Endothelial cell of umbilical vein (primary cell): Measurements from ENCODE around the gene VSX1. TPM values are rescaled to one million over a fixed set of nuclear protein-coding genes. Genes with fewer than 3 reads are reported as not detected.

Source experiments
- BruUV-seq: library from RNA; stranded (reverse); fragments of 400-500 nt; replicated peaks from 2 replicates; lab custom pipeline; 2021; lab: Mats Ljungman, UMichigan
- CTCF ChIA-PET: fragments of 300-600, 350-600 bp; sonication (Branson Sonifier 250); formaldehyde crosslinking; loops from one replicate; lab custom pipeline; 2021; ENCODE audit warnings: antibody characterized with exemption, inconsistent platforms; lab: Charles Lee
- POLR2A ChIA-PET: fragments of 300-600, 350-600 bp; sonication (Branson Sonifier 250); formaldehyde crosslinking; loops from one replicate; lab custom pipeline; 2021; ENCODE audit warnings: antibody characterized with exemption, inconsistent platforms; lab: Charles Lee
- DNase-seq: peaks from one replicate; pipeline ENCODE4 v3.0.0-alpha.2; 2011; ENCODE audit warnings: low read depth, low spot score
- FAIRE-seq: peaks from 2 replicates; lab custom pipeline; 2011; peaks lifted over from hg19 to GRCh38; lab: Jason Lieb, UNC
- H2AFZ ChIP-seq: 2 replicates; pipeline ENCODE4 v1.6.0; 2012; ENCODE audit warnings: low read depth, low read length, control low read depth, inconsistent platforms
- H3K27ac ChIP-seq: 2 replicates; pipeline ENCODE4 v1.5.1; 2011; ENCODE audit warnings: low read depth, mild to moderate bottlenecking, control low read depth, low read length, moderate library complexity; ENCODE audit not compliant: insufficient read depth
- H3K27me3 ChIP-seq, 2 experiments: 2 replicates each; pipeline versions ENCODE4 v1.6.0 to v1.6.1; 2011; ENCODE audit warnings: low read length in 2 of 2, mixed read lengths in 1 of 2; ENCODE audit not compliant: control insufficient read depth in 2 of 2, insufficient read depth in 2 of 2
- H3K36me3 ChIP-seq, 2 experiments: 2 replicates in 1 of 2; 3 replicates in 1 of 2; pipeline ENCODE4 v1.5.1; 2011; ENCODE audit warnings: low read length in 2 of 2, mild to moderate bottlenecking in 1 of 2, moderate library complexity in 1 of 2; ENCODE audit not compliant: control insufficient read depth in 2 of 2, insufficient read depth in 2 of 2; ENCODE audit errors: extremely low read depth in 1 of 2
- H3K4me1 ChIP-seq: 3 replicates; pipeline ENCODE4 v1.5.1; 2011; ENCODE audit warnings: mild to moderate bottlenecking, low read length; ENCODE audit not compliant: control insufficient read depth, insufficient read depth; ENCODE audit errors: extremely low read depth
- H3K4me2 ChIP-seq: 2 replicates; pipeline ENCODE4 v1.6.1; 2011; ENCODE audit warnings: low read length, control low read depth, mixed read lengths; ENCODE audit not compliant: insufficient read depth
- H3K4me3 ChIP-seq, 3 experiments: fragments of 200-600 bp in 1 of 3; sonication (generic), shearing (Covaris generic) in 1 of 3; replicated peaks in 1 of 3; 2 replicates each; pipeline ENCODE4 v1.5.1; 2011 to 2016; ENCODE audit warnings: control low read depth in 3 of 3, low read length in 3 of 3, mild to moderate bottlenecking in 2 of 3, inconsistent platforms in 1 of 3, low read depth in 1 of 3, moderate library complexity in 1 of 3; ENCODE audit not compliant: insufficient read depth in 1 of 3
- H3K79me2 ChIP-seq: 2 replicates; pipeline ENCODE4 v1.6.0; 2012; ENCODE audit warnings: low read length, inconsistent platforms; ENCODE audit not compliant: control insufficient read depth, insufficient read depth
- H3K9ac ChIP-seq: replicated peaks from 2 replicates; pipeline ENCODE3; 2011; ENCODE audit warnings: low read length, control low read depth; ENCODE audit not compliant: insufficient read depth; ENCODE audit errors: extremely low read depth
- H3K9me1 ChIP-seq: replicated peaks from 3 replicates; pipeline ENCODE4 v1.6.0; 2011; ENCODE audit warnings: mild to moderate bottlenecking, low read length; ENCODE audit not compliant: control insufficient read depth, insufficient read depth; ENCODE audit errors: extremely low read depth
- H3K9me3 ChIP-seq: replicated peaks from 2 replicates; pipeline ENCODE4 v1.5.1; 2012; ENCODE audit warnings: low read length, inconsistent platforms; ENCODE audit not compliant: control insufficient read depth, insufficient read depth
- H4K20me1 ChIP-seq: replicated peaks from 2 replicates; pipeline ENCODE3; 2011; ENCODE audit warnings: mild to moderate bottlenecking, low read length; ENCODE audit not compliant: control insufficient read depth, insufficient read depth; ENCODE audit errors: extremely low read depth
- EZH2 ChIP-seq: IDR thresholded peaks from 2 replicates; pipeline ENCODE4 v1.6.1; 2012; ENCODE audit warnings: borderline replicate concordance, low read depth, mild to moderate bottlenecking, moderate library complexity, low read length, inconsistent platforms; ENCODE audit not compliant: severe bottlenecking
- FOS ChIP-seq: IDR thresholded peaks from 2 replicates; pipeline ENCODE4 v1.6.1; 2011; ENCODE audit warnings: mild to moderate bottlenecking, low read length, moderate library complexity, borderline replicate concordance; ENCODE audit not compliant: insufficient read depth
- GATA2 ChIP-seq: IDR thresholded peaks from 2 replicates; pipeline ENCODE4 v1.7.0; 2011; ENCODE audit warnings: low read depth, mild to moderate bottlenecking, moderate library complexity, mixed read lengths, low read length; ENCODE audit not compliant: insufficient read length, insufficient read depth
- POLR2A ChIP-seq: IDR thresholded peaks from 2 replicates; pipeline ENCODE4 v1.6.1; 2012; ENCODE audit warnings: low read depth, mild to moderate bottlenecking, control low read depth, low read length
- POLR2AphosphoS5 ChIP-seq: IDR thresholded peaks from 2 replicates; pipeline ENCODE4 v1.6.1; 2012; ENCODE audit warnings: low read depth, mild to moderate bottlenecking, control low read depth, low read length, moderate library complexity; ENCODE audit not compliant: insufficient read depth
- dilution Hi-C: fragments of 300-500 bp; cut with MboI; formaldehyde crosslinking; loops from one replicate; pipeline ENCODE4 v1.15.0; 2019; ENCODE audit warnings: low sequenced_read_pairs; ENCODE audit not compliant: extremely low pct_ligation_motif_present
- intact Hi-C: fragments of 100-400 bp; cut with micrococcal nuclease; formaldehyde crosslinking; loops from one replicate; pipeline ENCODE4 v1.10.0; 2022
- polyA plus RNA-seq, 4 experiments: library from polyadenylated mRNA; depleted of rRNA in 3 of 4; stranded (reverse) in 3 of 4; unstranded in 1 of 4; fragments of >200 nt; gene quantifications; 2 replicates each; pipeline versions ENCODE4 v1.2.1 to v1.2.3, GENCODE V29; 2011 to 2012; ENCODE audit warnings: missing spikeins in 1 of 4
- total RNA-seq: library from RNA; stranded (reverse); gene quantifications from 2 replicates; pipeline ENCODE4 v1.2.3, GENCODE V29; 2021
- TF ChIP-seq, protein P1 (sequence below), 2 donors: IDR thresholded peaks; 1 replicate in 1 of 2; 2 replicates in 1 of 2; pipeline ENCODE4 v1.5.1; 2011; ENCODE audit warnings: low read length in 2 of 2, mild to moderate bottlenecking in 2 of 2, moderate library complexity in 2 of 2, control low read depth in 1 of 2, inconsistent platforms in 1 of 2, low read depth in 1 of 2; ENCODE audit not compliant: insufficient read depth in 1 of 2; ENCODE audit errors: extremely low read depth in 1 of 2
- TF ChIP-seq, protein P2 (sequence below): IDR thresholded peaks from 2 replicates; pipeline ENCODE4 v1.6.1; 2011; ENCODE audit not compliant: insufficient read depth, insufficient read length

VSX1 gene
- total and polyA plus RNA-seq, 2 donors (not counting 3 experiments of a cell fraction or from before 2014, with no cell fraction given), result not detected

DNA sequence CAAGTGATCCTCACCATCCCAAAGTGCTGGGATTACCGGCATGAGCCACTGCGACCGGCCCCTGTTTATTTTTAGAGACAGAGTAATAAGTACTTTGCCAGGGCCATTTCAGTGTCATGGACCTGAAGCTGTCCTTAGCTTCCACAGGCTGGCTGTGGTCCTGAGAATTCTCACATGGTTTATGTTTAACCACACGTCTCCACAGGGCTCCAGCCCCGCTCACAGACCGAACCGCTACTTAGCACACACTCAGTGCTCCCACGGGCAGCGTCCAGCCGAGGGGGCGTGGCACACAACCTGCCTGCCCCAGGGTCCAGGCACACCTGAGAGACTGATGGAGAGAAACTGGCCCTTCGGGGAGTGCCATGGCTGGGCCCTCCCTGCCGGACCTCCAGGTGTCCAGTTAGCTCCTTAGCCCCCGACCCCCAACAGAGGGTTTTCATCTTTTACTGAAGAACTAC is 35.7 kb downstream of the VSX1 start:
- no peak overlapping the region for H3K9ac ChIP-seq
- ChIA-PET CTCF (no interaction called here), POLR2A (no interaction called here)
- no peaks in the 10 kb centered on the region for H3K9me3 ChIP-seq
- H2AFZ ChIP-seq, result no peak overlapping the region
- intact Hi-C loops, result no loop called here
- H3K4me3 ChIP-seq, result no peak overlapping the region
- no peak overlapping the region for H3K4me2 ChIP-seq
- H3K79me2 ChIP-seq, result no peaks in the 10 kb centered on the region
- no peak for FAIRE-seq
- no peaks in the 10 kb centered on the region for H3K9me1 ChIP-seq
- H3K27ac ChIP-seq, result no peak overlapping the region
- no peaks in the 10 kb centered on the region for H4K20me1 ChIP-seq
- no peaks in the 10 kb centered on the region for H3K27me3 ChIP-seq
- H3K4me1 ChIP-seq, result no peaks in the 10 kb centered on the region
- DNase-seq, result no peak
- H3K36me3 ChIP-seq, result no peaks in the 10 kb centered on the region
- dilution Hi-C loops, result no loop called here
- no peak for TF ChIP-seq EZH2
- TF ChIP-seq POLR2AphosphoS5, result no peak
- TF ChIP-seq, protein P1, sequence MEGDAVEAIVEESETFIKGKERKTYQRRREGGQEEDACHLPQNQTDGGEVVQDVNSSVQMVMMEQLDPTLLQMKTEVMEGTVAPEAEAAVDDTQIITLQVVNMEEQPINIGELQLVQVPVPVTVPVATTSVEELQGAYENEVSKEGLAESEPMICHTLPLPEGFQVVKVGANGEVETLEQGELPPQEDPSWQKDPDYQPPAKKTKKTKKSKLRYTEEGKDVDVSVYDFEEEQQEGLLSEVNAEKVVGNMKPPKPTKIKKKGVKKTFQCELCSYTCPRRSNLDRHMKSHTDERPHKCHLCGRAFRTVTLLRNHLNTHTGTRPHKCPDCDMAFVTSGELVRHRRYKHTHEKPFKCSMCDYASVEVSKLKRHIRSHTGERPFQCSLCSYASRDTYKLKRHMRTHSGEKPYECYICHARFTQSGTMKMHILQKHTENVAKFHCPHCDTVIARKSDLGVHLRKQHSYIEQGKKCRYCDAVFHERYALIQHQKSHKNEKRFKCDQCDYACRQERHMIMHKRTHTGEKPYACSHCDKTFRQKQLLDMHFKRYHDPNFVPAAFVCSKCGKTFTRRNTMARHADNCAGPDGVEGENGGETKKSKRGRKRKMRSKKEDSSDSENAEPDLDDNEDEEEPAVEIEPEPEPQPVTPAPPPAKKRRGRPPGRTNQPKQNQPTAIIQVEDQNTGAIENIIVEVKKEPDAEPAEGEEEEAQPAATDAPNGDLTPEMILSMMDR (IDR thresholded peaks at IDR 0.05; ENCODE audit: extremely low read depth in 1 of 2, insufficient read depth in 1 of 2, low read depth in 1 of 2, low read length in 2 of 2), result no peak
- TF ChIP-seq, protein P2, sequence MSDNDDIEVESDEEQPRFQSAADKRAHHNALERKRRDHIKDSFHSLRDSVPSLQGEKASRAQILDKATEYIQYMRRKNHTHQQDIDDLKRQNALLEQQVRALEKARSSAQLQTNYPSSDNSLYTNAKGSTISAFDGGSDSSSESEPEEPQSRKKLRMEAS, result no peak
- no peak for TF ChIP-seq FOS
- no peak for TF ChIP-seq GATA2
- no peak for TF ChIP-seq POLR2A
- no TSS peak for BruUV-seq
